ENCODE measurements around the gene PANK1. TPM values are rescaled to one million over a fixed set of nuclear protein-coding genes. Genes with fewer than 3 reads are reported as not detected.

Gene PANK1
- total and polyA plus RNA-seq, 3 experiments from 2014 or later = 0.16 to 4.9 (median 3.7) TPM

GRCh38 chr10:89576022-89576421 lies 69.0 kb downstream of the PANK1 start:
- no peaks in the 10 kb centered on the region for H3K9me3 Mint-ChIP-seq
- no peak overlapping the region for H3K4me3 Mint-ChIP-seq
- H3K36me3 Mint-ChIP-seq = peaks cover 0 to 1% (median 0%) of the 10 kb centered on the region in 3 donors
- Histone ChIP-seq H3K4me1 (ENCODE audit: insufficient read depth, low read length) (no peaks in the 10 kb centered on the region), H3K4me3 (ENCODE audit: low read length) (no peak overlapping the region), H3K27ac (ENCODE audit: low read depth, low read length) (no peak overlapping the region), H3K9me3 (ENCODE audit: low read length) (no peaks in the 10 kb centered on the region), H3K36me3 (ENCODE audit: insufficient read depth, low read length) (no peaks in the 10 kb centered on the region), H3K27me3 (ENCODE audit: insufficient read depth, low read length, poor library complexity, severe bottlenecking) (no peaks in the 10 kb centered on the region)
- POLR2A ChIA-PET = no interaction called here
- CTCF ChIA-PET = interaction anchor here (1.3 kb wide), 1 partner anchor 24 kb away, joined by 3 read pairs; no protein-coding TSS in a partner anchor
- H3K27ac Mint-ChIP-seq = no peak overlapping the region
- H3K27me3 Mint-ChIP-seq = peaks cover 0 to 3% of the 10 kb centered on the region in 2 donors
- no peak for DNase-seq
- H3K4me1 Mint-ChIP-seq = no peaks in the 10 kb centered on the region

- no peak overlapping the region for H3K27ac ChIP-seq (ENCODE audit: low read depth, low read length)
- POLR2A ChIA-PET = no interaction called here
- no peaks in the 10 kb centered on the region for H3K27me3 ChIP-seq (ENCODE audit: insufficient read depth, low read length, poor library complexity, severe bottlenecking)
- no peaks in the 10 kb centered on the region for H3K36me3 ChIP-seq (ENCODE audit: insufficient read depth, low read length)
- no peaks in the 10 kb centered on the region for H3K9me3 ChIP-seq (ENCODE audit: low read length)
- Mint-ChIP-seq H3K27me3 (peaks cover 0 to 3% of the 10 kb centered on the region in 2 donors), H3K4me1 (no peaks in the 10 kb centered on the region), H3K36me3 (no peaks in the 10 kb centered on the region), H3K9me3 (no peaks in the 10 kb centered on the region), H3K4me3 (no peak overlapping the region), H3K27ac (no peak overlapping the region)
- DNase-seq = no peak
- H3K4me1 ChIP-seq (ENCODE audit: insufficient read depth, low read length) = no peaks in the 10 kb centered on the region
- no peak overlapping the region for H3K4me3 ChIP-seq (ENCODE audit: low read length)
- CTCF ChIA-PET = interaction anchor here (1.1 kb wide), 1 partner anchor 10 kb away, joined by 3 read pairs; no protein-coding TSS in a partner anchor
Measured at GRCh38 chr10:89575031-89575430, 70.0 kb downstream of the PANK1 start.

GRCh38 chr10:89574368-89574767 lies 70.7 kb downstream of the PANK1 start:
- Histone ChIP-seq H3K9me3 (ENCODE audit: low read length) (no peaks in the 10 kb centered on the region), H3K36me3 (ENCODE audit: insufficient read depth, low read length) (no peaks in the 10 kb centered on the region), H3K27me3 (ENCODE audit: insufficient read depth, low read length, poor library complexity, severe bottlenecking) (no peaks in the 10 kb centered on the region), H3K4me1 (ENCODE audit: insufficient read depth, low read length) (no peaks in the 10 kb centered on the region), H3K27ac (ENCODE audit: low read depth, low read length) (no peak overlapping the region), H3K4me3 (ENCODE audit: low read length) (no peak overlapping the region)
- H3K9me3 Mint-ChIP-seq = no peaks in the 10 kb centered on the region
- no peak overlapping the region for H3K4me3 Mint-ChIP-seq
- no peaks in the 10 kb centered on the region for H3K4me1 Mint-ChIP-seq
- peaks cover 0 to 3% of the 10 kb centered on the region in 2 donors for H3K27me3 Mint-ChIP-seq
- DNase-seq = no peak
- ChIA-PET CTCF (interaction anchor here (1.1 to 1.3 kb wide), 2 partner anchors 9 to 10 kb away, joined by 3 read pairs; no protein-coding TSS in a partner anchor), POLR2A (no interaction called here)
- H3K36me3 Mint-ChIP-seq = no peaks in the 10 kb centered on the region
- no peak overlapping the region for H3K27ac Mint-ChIP-seq

GRCh38 chr10:89567576-89568245 lies 77.3 kb downstream of the PANK1 start:
- ChIA-PET CTCF (interaction anchor here (0.9 to 1.5 kb wide), 2 partner anchors 16 to 317 kb away, joined by 3 read pairs; partner anchors contain the start of gene LIPA), POLR2A (no interaction called here)
- no peaks in the 10 kb centered on the region for H3K9me3 ChIP-seq (ENCODE audit: low read length)
- H3K4me3 ChIP-seq (ENCODE audit: low read length) = no peak overlapping the region
- H3K4me1 Mint-ChIP-seq = no peaks in the 10 kb centered on the region
- H3K36me3 Mint-ChIP-seq = no peaks in the 10 kb centered on the region
- H3K36me3 ChIP-seq (ENCODE audit: insufficient read depth, low read length) = no peaks in the 10 kb centered on the region
- H3K4me3 Mint-ChIP-seq = no peak overlapping the region
- DNase-seq = no peak
- H3K27ac Mint-ChIP-seq = peak overlapping the region in 1 of 8 donors; percentile 26
- no peaks in the 10 kb centered on the region for H3K9me3 Mint-ChIP-seq
- H3K4me1 ChIP-seq (ENCODE audit: insufficient read depth, low read length) = no peaks in the 10 kb centered on the region
- H3K27ac ChIP-seq (ENCODE audit: low read depth, low read length) = no peak overlapping the region
- H3K27me3 Mint-ChIP-seq = peaks cover 0 to 15% of the 10 kb centered on the region in 2 donors
- no peaks in the 10 kb centered on the region for H3K27me3 ChIP-seq (ENCODE audit: insufficient read depth, low read length, poor library complexity, severe bottlenecking)

- H3K9me3 ChIP-seq (ENCODE audit: low read length) = no peaks in the 10 kb centered on the region
- POLR2A ChIA-PET = no interaction called here
- no peak overlapping the region for H3K4me3 ChIP-seq (ENCODE audit: low read length)
- H3K4me1 Mint-ChIP-seq = no peaks in the 10 kb centered on the region
- H3K27me3 ChIP-seq (ENCODE audit: insufficient read depth, low read length, poor library complexity, severe bottlenecking) = no peaks in the 10 kb centered on the region
- no peak overlapping the region for H3K27ac Mint-ChIP-seq
- peaks cover 0 to 15% of the 10 kb centered on the region in 2 donors for H3K27me3 Mint-ChIP-seq
- no peaks in the 10 kb centered on the region for H3K4me1 ChIP-seq (ENCODE audit: insufficient read depth, low read length)
- no peak overlapping the region for H3K27ac ChIP-seq (ENCODE audit: low read depth, low read length)
- H3K36me3 ChIP-seq (ENCODE audit: insufficient read depth, low read length) = no peaks in the 10 kb centered on the region
- CTCF ChIA-PET = interaction anchor here (1.0 kb wide), 1 partner anchor 11 kb away, joined by 4 read pairs; no protein-coding TSS in a partner anchor
- H3K9me3 Mint-ChIP-seq = no peaks in the 10 kb centered on the region
- DNase-seq = no peak
- H3K4me3 Mint-ChIP-seq = no peak overlapping the region
- no peaks in the 10 kb centered on the region for H3K36me3 Mint-ChIP-seq
Measured at GRCh38 chr10:89566992-89567391, 78.0 kb downstream of the PANK1 start.

- H3K27me3 Mint-ChIP-seq = peaks cover 0 to 15% of the 10 kb centered on the region in 2 donors
- ChIA-PET POLR2A (no interaction called here), CTCF (interaction anchor here (1.0 kb wide), 1 partner anchor 10 kb away, joined by 4 read pairs; no protein-coding TSS in a partner anchor)
Measured at GRCh38 chr10:89566095-89566950, 78.7 kb downstream of the PANK1 start.

GRCh38 chr10:89565180-89565579 lies 79.9 kb downstream of the PANK1 start:
- no peaks in the 10 kb centered on the region for H3K27me3 ChIP-seq (ENCODE audit: insufficient read depth, low read length, poor library complexity, severe bottlenecking)
- CTCF ChIA-PET = interaction anchor here (0.8 to 1.2 kb wide), 4 partner anchors 8 to 11 kb away, joined by 3 read pairs; no protein-coding TSS in a partner anchor
- POLR2A ChIA-PET = no interaction called here
- DNase-seq = no peak
- H3K9me3 ChIP-seq (ENCODE audit: low read length) = no peaks in the 10 kb centered on the region
- H3K36me3 Mint-ChIP-seq = no peaks in the 10 kb centered on the region
- H3K9me3 Mint-ChIP-seq = no peaks in the 10 kb centered on the region
- no peaks in the 10 kb centered on the region for H3K36me3 ChIP-seq (ENCODE audit: insufficient read depth, low read length)
- no peak overlapping the region for H3K27ac ChIP-seq (ENCODE audit: low read depth, low read length)
- no peaks in the 10 kb centered on the region for H3K4me1 ChIP-seq (ENCODE audit: insufficient read depth, low read length)
- H3K4me3 ChIP-seq (ENCODE audit: low read length) = no peak overlapping the region
- H3K4me3 Mint-ChIP-seq = no peak overlapping the region
- H3K4me1 Mint-ChIP-seq = no peaks in the 10 kb centered on the region
- peaks cover 2 to 15% of the 10 kb centered on the region in 2 donors for H3K27me3 Mint-ChIP-seq
- no peak overlapping the region for H3K27ac Mint-ChIP-seq

More at GRCh38 chr10:89566095-89566950, 78.7 kb downstream of the PANK1 start:
- no peaks in the 10 kb centered on the region for H3K9me3 Mint-ChIP-seq
- H3K9me3 ChIP-seq (ENCODE audit: low read length) = no peaks in the 10 kb centered on the region
- no peaks in the 10 kb centered on the region for H3K36me3 Mint-ChIP-seq
- H3K4me3 Mint-ChIP-seq = no peak overlapping the region
- no peak overlapping the region for H3K4me3 ChIP-seq (ENCODE audit: low read length)
- no peaks in the 10 kb centered on the region for H3K36me3 ChIP-seq (ENCODE audit: insufficient read depth, low read length)
- H3K4me1 ChIP-seq (ENCODE audit: insufficient read depth, low read length) = no peaks in the 10 kb centered on the region
- H3K27me3 ChIP-seq (ENCODE audit: insufficient read depth, low read length, poor library complexity, severe bottlenecking) = no peaks in the 10 kb centered on the region
- H3K27ac Mint-ChIP-seq = peak overlapping the region in 1 of 8 donors; percentile 62
- no peaks in the 10 kb centered on the region for H3K4me1 Mint-ChIP-seq
- no peak for DNase-seq
- H3K27ac ChIP-seq (ENCODE audit: low read depth, low read length) = no peak overlapping the region

Measured in CD8-positive, alpha-beta memory T cell (primary cell).